GM10248 (cell line): ENCODE measurements around the gene RNF144B.

Experiments used
- CTCF ChIA-PET: fragments of 300-600 bp; sonication (Branson Sonifier 250); formaldehyde crosslinking; extraction: SDS; loops from one replicate; lab custom pipeline; 2021; ENCODE audit warnings: antibody characterized with exemption; lab: Yijun Ruan, JAX
- POLR2A ChIA-PET: fragments of 350-650 bp; sonication (Branson Sonifier 250); formaldehyde crosslinking; extraction: SDS; loops from one replicate; lab custom pipeline; 2020; ENCODE audit warnings: antibody characterized with exemption; lab: Yijun Ruan, JAX
- DNase-seq: peaks from one replicate; pipeline ENCODE4 v3.0.0; 2012; ENCODE audit errors: extremely low spot score
- TF ChIP-seq, protein P1 (sequence below): IDR thresholded peaks from 2 replicates; pipeline ENCODE4 v1.5.1; 2012; ENCODE audit warnings: mild to moderate bottlenecking, low read depth; ENCODE audit errors: extremely low read depth, missing control alignments, control extremely low read depth

RNF144B gene

GRCh38 chr6:18496462-18496861 is 109.3 kb downstream of the RNF144B start:
- ChIA-PET POLR2A (no interaction called here), CTCF (interaction anchor here (0.9 kb wide), 1 partner anchor 13 kb away, joined by 3 read pairs; no protein-coding TSS in a partner anchor)
- TF ChIP-seq, protein P1, sequence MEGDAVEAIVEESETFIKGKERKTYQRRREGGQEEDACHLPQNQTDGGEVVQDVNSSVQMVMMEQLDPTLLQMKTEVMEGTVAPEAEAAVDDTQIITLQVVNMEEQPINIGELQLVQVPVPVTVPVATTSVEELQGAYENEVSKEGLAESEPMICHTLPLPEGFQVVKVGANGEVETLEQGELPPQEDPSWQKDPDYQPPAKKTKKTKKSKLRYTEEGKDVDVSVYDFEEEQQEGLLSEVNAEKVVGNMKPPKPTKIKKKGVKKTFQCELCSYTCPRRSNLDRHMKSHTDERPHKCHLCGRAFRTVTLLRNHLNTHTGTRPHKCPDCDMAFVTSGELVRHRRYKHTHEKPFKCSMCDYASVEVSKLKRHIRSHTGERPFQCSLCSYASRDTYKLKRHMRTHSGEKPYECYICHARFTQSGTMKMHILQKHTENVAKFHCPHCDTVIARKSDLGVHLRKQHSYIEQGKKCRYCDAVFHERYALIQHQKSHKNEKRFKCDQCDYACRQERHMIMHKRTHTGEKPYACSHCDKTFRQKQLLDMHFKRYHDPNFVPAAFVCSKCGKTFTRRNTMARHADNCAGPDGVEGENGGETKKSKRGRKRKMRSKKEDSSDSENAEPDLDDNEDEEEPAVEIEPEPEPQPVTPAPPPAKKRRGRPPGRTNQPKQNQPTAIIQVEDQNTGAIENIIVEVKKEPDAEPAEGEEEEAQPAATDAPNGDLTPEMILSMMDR = no peak
- no peak for DNase-seq

DNA sequence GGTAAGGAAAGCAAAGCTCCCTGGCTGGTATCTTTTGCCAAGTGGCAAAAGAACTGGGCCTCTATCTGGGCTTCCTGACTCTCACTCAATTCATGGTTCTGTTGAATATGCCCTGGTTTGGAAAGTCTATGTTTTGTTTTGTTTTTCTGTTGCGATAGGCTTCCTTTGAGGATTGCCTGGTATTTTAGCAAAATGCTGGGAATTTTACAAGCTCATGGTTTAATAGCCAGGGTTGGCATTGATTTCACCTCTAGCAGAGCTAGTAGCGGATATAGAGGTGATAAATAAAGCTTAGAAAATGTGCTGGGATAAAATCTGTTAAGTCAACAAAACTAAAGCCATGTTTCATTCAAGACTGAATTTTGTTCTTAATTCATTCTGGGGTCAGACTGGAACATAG is 109.9 kb downstream of the RNF144B start:
- CTCF ChIA-PET = no interaction called here
- no peak for DNase-seq
- TF ChIP-seq, protein P1 = no peak
- POLR2A ChIA-PET = no interaction called here

DNA sequence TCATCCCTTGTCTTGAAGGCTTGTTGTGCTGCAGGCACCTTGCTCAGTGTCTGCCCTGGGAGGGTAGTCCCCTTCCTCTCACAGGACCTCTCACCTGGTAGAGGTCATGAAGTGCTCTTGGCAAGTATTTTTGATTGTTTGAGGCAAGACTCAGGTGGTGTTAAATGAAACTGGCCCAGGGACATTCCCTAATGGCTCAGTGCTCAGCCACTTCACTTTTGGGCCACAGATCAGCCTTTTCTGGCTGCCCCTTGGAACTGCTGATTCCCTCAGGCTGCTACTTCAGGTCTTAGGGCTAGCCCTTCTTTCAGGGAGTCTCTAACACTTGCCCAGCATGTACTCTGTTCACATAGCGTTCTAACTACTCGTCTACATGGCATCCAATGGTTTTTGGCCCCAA is 111.3 kb downstream of the RNF144B start:
- TF ChIP-seq, protein P1 = no peak
- ChIA-PET POLR2A (no interaction called here), CTCF (interaction anchor here (1.1 kb wide), 1 partner anchor 174 kb away, joined by 3 read pairs; no protein-coding TSS in a partner anchor)
- no peak for DNase-seq

GRCh38 chr6:18500921-18501662 is 113.9 kb downstream of the RNF144B start:
- DNase-seq = no peak
- TF ChIP-seq, protein P1 = no peak
- ChIA-PET POLR2A (no interaction called here), CTCF (interaction anchor here (1.0 to 7.3 kb wide), 3 partner anchors 24 to 178 kb away, joined by 4 to 92 read pairs (median 15); no protein-coding TSS in a partner anchor)

DNA sequence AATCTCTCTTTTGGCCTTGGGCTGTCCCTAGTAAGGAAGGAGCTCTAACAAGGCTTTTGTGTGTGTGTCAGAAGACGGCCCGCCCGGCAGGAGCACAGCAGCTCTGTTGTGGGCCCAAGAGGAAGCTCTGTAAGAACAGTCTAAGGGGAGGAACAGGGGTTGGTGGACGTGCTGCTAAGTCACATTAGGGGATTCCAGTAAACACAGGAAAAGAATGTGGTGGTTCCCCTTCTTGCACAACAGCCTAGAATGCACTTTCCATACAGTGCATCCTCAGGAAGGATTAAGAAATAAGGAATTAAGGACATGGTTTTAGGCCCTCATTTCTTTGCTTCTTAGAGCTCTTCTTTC is 114.5 kb downstream of the RNF144B start:
- TF ChIP-seq, protein P1 = no peak
- ChIA-PET POLR2A (no interaction called here), CTCF (interaction anchor here (1.0 to 7.3 kb wide), 6 partner anchors 24 to 182 kb away, joined by 3 to 92 read pairs (median 7); no protein-coding TSS in a partner anchor)
- DNase-seq = no peak

GRCh38 chr6:18503206-18503592 is 116.0 kb downstream of the RNF144B start:
- CTCF ChIA-PET = interaction anchor here (0.8 to 7.3 kb wide), 18 partner anchors 8 to 201 kb away, joined by 3 to 92 read pairs (median 6); no protein-coding TSS in a partner anchor
- POLR2A ChIA-PET = no interaction called here
- TF ChIP-seq, protein P1 = no peak
- DNase-seq = no peak
